Esophagus squamous epithelium (tissue), 4 donors: ENCODE measurements around the gene HEG1.

ENCODE experiments used
- POLR2A ChIP-seq, 4 donors: fragments of 450-650 bp; IDR thresholded peaks; one replicate each; pipeline ENCODE4 v1.6.1; 2017; ENCODE audit warnings: antibody characterized with exemption in 4 of 4, mild to moderate bottlenecking in 4 of 4, moderate library complexity in 3 of 4
- TF ChIP-seq, protein P1 (sequence below), 6 experiments: fragments of 450-650 bp in 4 of 6; fragments of 200-600 bp in 2 of 6; sonication (generic) in 2 of 6; IDR thresholded peaks; one replicate each; pipeline ENCODE4 v1.5.1; 2016 to 2019; ENCODE audit warnings: antibody characterized with exemption in 6 of 6, mild to moderate bottlenecking in 4 of 6, moderate library complexity in 4 of 6

DNA sequence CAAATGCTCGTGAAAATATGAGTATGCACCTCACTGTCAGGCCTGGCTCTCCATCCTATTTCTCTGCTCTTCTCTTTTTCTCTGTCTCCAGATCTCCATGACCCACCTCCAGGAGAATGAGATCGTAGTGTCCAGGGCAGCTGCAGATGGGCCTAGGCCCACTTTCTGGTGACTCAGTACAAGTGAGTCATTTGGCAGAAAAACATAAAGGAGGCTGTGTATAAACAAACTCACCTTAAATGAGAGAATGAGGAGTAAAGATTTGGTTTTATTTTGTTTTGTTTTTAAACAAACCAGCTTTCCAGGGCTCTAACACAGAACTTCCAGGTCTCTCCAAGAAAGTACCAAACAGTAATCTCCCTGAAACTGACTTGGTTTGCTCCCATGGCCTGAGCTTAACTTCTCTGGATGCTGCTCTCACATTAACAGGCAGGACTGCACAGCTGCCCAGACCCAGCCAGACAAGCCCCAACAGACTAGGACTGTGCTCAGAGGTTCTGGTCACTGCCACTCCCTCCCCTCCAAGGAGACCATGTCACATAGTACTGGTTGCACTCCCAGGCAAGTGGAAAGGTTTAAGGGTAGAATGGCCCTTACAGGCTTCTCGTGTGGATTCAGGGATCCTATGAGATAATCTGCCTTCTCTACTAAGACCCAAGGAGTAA, 1.5 kb upstream of the HEG1 start:
- no peak for TF ChIP-seq POLR2A (IDR thresholded peaks at IDR 0.05)
- TF ChIP-seq, protein P1, sequence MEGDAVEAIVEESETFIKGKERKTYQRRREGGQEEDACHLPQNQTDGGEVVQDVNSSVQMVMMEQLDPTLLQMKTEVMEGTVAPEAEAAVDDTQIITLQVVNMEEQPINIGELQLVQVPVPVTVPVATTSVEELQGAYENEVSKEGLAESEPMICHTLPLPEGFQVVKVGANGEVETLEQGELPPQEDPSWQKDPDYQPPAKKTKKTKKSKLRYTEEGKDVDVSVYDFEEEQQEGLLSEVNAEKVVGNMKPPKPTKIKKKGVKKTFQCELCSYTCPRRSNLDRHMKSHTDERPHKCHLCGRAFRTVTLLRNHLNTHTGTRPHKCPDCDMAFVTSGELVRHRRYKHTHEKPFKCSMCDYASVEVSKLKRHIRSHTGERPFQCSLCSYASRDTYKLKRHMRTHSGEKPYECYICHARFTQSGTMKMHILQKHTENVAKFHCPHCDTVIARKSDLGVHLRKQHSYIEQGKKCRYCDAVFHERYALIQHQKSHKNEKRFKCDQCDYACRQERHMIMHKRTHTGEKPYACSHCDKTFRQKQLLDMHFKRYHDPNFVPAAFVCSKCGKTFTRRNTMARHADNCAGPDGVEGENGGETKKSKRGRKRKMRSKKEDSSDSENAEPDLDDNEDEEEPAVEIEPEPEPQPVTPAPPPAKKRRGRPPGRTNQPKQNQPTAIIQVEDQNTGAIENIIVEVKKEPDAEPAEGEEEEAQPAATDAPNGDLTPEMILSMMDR (IDR thresholded peaks at IDR 0.05), result no peak
